A673 (cell line): Measurements from ENCODE around the gene ABCA4.

ENCODE experiments used
- EZH2 ChIP-seq: fragments of 200-600 bp; sonication (generic); IDR thresholded peaks from 2 replicates; pipeline ENCODE4 v1.6.1; 2017; ENCODE audit warnings: borderline replicate concordance, low read depth, mild to moderate bottlenecking, mixed read lengths, antibody characterized with exemption, low read length; ENCODE audit not compliant: poor library complexity, severe bottlenecking
- TF ChIP-seq, protein P1 (sequence below): fragments of 300-800, 200-600 bp; sonication (generic); conservative IDR thresholded peaks from 2 replicates; pipeline ENCODE4 v1.5.1; 2017; ENCODE audit warnings: low read depth, mild to moderate bottlenecking, antibody characterized with exemption, low read length, moderate library complexity, mixed read lengths

GRCh38 chr1:94103608-94104007 is 17.3 kb downstream of the ABCA4 start:
- TF ChIP-seq, protein P1, sequence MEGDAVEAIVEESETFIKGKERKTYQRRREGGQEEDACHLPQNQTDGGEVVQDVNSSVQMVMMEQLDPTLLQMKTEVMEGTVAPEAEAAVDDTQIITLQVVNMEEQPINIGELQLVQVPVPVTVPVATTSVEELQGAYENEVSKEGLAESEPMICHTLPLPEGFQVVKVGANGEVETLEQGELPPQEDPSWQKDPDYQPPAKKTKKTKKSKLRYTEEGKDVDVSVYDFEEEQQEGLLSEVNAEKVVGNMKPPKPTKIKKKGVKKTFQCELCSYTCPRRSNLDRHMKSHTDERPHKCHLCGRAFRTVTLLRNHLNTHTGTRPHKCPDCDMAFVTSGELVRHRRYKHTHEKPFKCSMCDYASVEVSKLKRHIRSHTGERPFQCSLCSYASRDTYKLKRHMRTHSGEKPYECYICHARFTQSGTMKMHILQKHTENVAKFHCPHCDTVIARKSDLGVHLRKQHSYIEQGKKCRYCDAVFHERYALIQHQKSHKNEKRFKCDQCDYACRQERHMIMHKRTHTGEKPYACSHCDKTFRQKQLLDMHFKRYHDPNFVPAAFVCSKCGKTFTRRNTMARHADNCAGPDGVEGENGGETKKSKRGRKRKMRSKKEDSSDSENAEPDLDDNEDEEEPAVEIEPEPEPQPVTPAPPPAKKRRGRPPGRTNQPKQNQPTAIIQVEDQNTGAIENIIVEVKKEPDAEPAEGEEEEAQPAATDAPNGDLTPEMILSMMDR = no peak
- TF ChIP-seq EZH2 = no peak
